CD14-positive monocyte (primary cell): ENCODE data around the gene PDIA5. TPM values are rescaled to one million over a fixed set of nuclear protein-coding genes. Genes with fewer than 3 reads are reported as not detected.
A peak's percentile ranks its signal among the peaks of the same experiment; 100 is the strongest.

ENCODE experiments used
- DNase-seq, 3 donors: peaks; one replicate each; pipeline ENCODE4 v3.0.0-alpha.2; 2011 to 2022
- H2AFZ ChIP-seq: 2 replicates; pipeline ENCODE4 v1.6.0; 2012; ENCODE audit warnings: mild to moderate bottlenecking, low read depth, low read length, inconsistent platforms; ENCODE audit not compliant: insufficient read depth, poor library complexity, severe bottlenecking
- H3K27ac ChIP-seq, 2 donors: 1 replicate in 1 of 2; 2 replicates in 1 of 2; pipeline ENCODE4 v1.5.1; 2012 to 2013; ENCODE audit warnings: low read length in 2 of 2, control low read depth in 1 of 2, inconsistent platforms in 1 of 2, low read depth in 1 of 2, mild to moderate bottlenecking in 1 of 2
- H3K27me3 ChIP-seq, 2 donors: one replicate each; pipeline versions ENCODE4 v1.6.0 to v1.6.1; 2011 to 2013; ENCODE audit warnings: low read length in 2 of 2; ENCODE audit not compliant: control insufficient read depth in 2 of 2, insufficient read depth in 2 of 2
- H3K36me3 ChIP-seq, 2 donors: replicated peaks in 1 of 2; 1 replicate in 1 of 2; 2 replicates in 1 of 2; pipeline versions ENCODE4 v1.5.1 to v1.6.1; 2012 to 2013; ENCODE audit warnings: low read length in 2 of 2, control low read depth in 1 of 2, inconsistent platforms in 1 of 2, mild to moderate bottlenecking in 1 of 2; ENCODE audit not compliant: insufficient read depth in 2 of 2, control insufficient read depth in 1 of 2
- H3K4me1 ChIP-seq, 2 donors: 1 replicate in 1 of 2; 2 replicates in 1 of 2; pipeline versions ENCODE4 v1.5.1 to v1.6.1; 2012 to 2013; ENCODE audit warnings: low read length in 2 of 2, control low read depth in 1 of 2, inconsistent platforms in 1 of 2, mild to moderate bottlenecking in 1 of 2, moderate library complexity in 1 of 2; ENCODE audit not compliant: insufficient read depth in 2 of 2, control insufficient read depth in 1 of 2
- H3K4me2 ChIP-seq: replicated peaks from 2 replicates; pipeline ENCODE3; 2012; ENCODE audit warnings: low read length, moderate library complexity, mild to moderate bottlenecking; ENCODE audit not compliant: poor library complexity, severe bottlenecking; ENCODE audit errors: extremely low read depth
- H3K4me3 ChIP-seq, 3 experiments: fragments of 200-600 bp in 1 of 3; sonication (generic) in 1 of 3; replicated peaks in 1 of 3; 1 replicate in 2 of 3; 2 replicates in 1 of 3; pipeline ENCODE4 v1.5.1; 2011 to 2013; ENCODE audit warnings: low read length in 3 of 3, mild to moderate bottlenecking in 3 of 3, control low read depth in 2 of 3, low read depth in 2 of 3, inconsistent platforms in 1 of 3, moderate library complexity in 1 of 3
- H3K79me2 ChIP-seq: 2 replicates; pipeline ENCODE4 v1.6.0; 2012; ENCODE audit warnings: mild to moderate bottlenecking, control low read depth, inconsistent platforms, low read length, moderate library complexity; ENCODE audit not compliant: insufficient read depth
- H3K9ac ChIP-seq: 2 replicates; pipeline ENCODE4 v1.6.0; 2017; ENCODE audit warnings: low read length, mild to moderate bottlenecking; ENCODE audit not compliant: insufficient read depth, poor library complexity, severe bottlenecking
- H3K9me3 ChIP-seq, 2 donors: replicated peaks in 1 of 2; 1 replicate in 1 of 2; 2 replicates in 1 of 2; pipeline versions ENCODE4 v1.5.1 to v1.6.1; 2012 to 2013; ENCODE audit warnings: low read length in 2 of 2, control low read depth in 1 of 2; ENCODE audit not compliant: control insufficient read depth in 1 of 2, insufficient read depth in 1 of 2
- H4K20me1 ChIP-seq: 2 replicates; pipeline ENCODE4 v1.6.0; 2012; ENCODE audit warnings: mild to moderate bottlenecking, low read length, control low read depth, moderate library complexity; ENCODE audit not compliant: insufficient read depth
- H3K27ac Mint-ChIP-seq, 7 donors: one replicate each; pipeline ENCODE4 v1.8.0; 2020; ENCODE audit warnings: mild to moderate bottlenecking in 7 of 7, mixed read lengths in 7 of 7, moderate library complexity in 6 of 7, inconsistent platforms in 2 of 7
- H3K27me3 Mint-ChIP-seq, 3 donors: one replicate each; pipeline ENCODE4 v1.8.0; 2021 to 2022; ENCODE audit warnings: low read depth in 3 of 3, mild to moderate bottlenecking in 3 of 3, mixed read lengths in 3 of 3, moderate library complexity in 3 of 3, inconsistent platforms in 1 of 3
- H3K36me3 Mint-ChIP-seq, 2 donors: one replicate each; pipeline ENCODE4 v1.8.0; 2020; ENCODE audit warnings: mixed read lengths in 2 of 2, inconsistent platforms in 1 of 2, mild to moderate bottlenecking in 1 of 2
- H3K4me1 Mint-ChIP-seq: one replicate; pipeline ENCODE4 v1.8.0; 2020; ENCODE audit warnings: mild to moderate bottlenecking, mixed read lengths
- H3K4me3 Mint-ChIP-seq, 2 donors: one replicate each; pipeline ENCODE4 v1.8.0; 2020; ENCODE audit warnings: mild to moderate bottlenecking in 2 of 2, mixed read lengths in 2 of 2, moderate library complexity in 1 of 2
- H3K9me3 Mint-ChIP-seq, 7 donors: one replicate each; pipeline ENCODE4 v1.8.0; 2020 to 2022; ENCODE audit warnings: mixed read lengths in 7 of 7, mild to moderate bottlenecking in 6 of 7, moderate library complexity in 6 of 7, inconsistent platforms in 2 of 7
- WGBS: methylation state at CpG from one replicate; pipeline ENCODE4 v1.1.5; 2013; ENCODE audit warnings: missing lambda C conversion rate; ENCODE audit not compliant: insufficient coverage; 5-methylcytosine and 5-hydroxymethylcytosine counted together
- intact Hi-C, 2 donors: fragments of 100-400 bp; cut with micrococcal nuclease; formaldehyde crosslinking; loops; one replicate each; pipeline versions ENCODE4 v1.15.0 to v1.15.1; 2023
- polyA plus RNA-seq, 3 donors: library from polyadenylated mRNA; depleted of rRNA in 1 of 3; unstranded in 2 of 3; stranded (reverse) in 1 of 3; fragments of 300-500 nt in 2 of 3; fragments of >200 nt in 1 of 3; fragmentation: Illumina TruSeq in 2 of 3; gene quantifications; 1 replicate in 2 of 3; 2 replicates in 1 of 3; pipeline ENCODE4 v1.2.3, GENCODE V29; 2012 to 2021
- TF ChIP-seq, protein P1 (sequence below): fragments of 200-600 bp; IDR thresholded peaks from one replicate; pipeline ENCODE4 v1.8.0; 2022; ENCODE audit warnings: antibody characterized with exemption, mild to moderate bottlenecking

PDIA5 gene
- polyA plus RNA-seq, 3 donors, result 7.1 to 10.0 (median 9.2) TPM

DNA sequence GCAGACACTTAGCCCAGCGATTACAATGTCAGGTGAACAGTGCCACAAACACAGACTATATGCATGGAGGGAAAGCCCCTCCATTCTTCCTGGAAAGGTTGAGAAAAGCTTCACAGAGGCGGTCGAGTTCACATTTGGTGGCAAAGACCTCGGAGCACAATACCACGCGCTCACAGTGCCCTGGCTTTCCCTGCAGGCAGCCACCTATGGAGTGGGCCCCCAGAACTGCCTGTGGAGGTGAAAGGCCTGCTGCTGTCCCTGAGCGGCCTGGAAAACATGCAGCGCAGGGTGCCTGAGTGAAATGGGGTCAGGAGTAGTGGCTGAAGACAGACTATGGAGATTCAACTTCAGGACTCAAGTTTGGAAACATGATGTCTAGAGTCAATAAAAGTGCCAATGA, 26.9 kb downstream of the PDIA5 start:
- Histone ChIP-seq H3K27ac (no peak overlapping the region), H3K79me2 (no peaks in the 10 kb centered on the region), H3K4me3 (no peak overlapping the region), H3K4me1 (peaks cover 0 to 7% of the 10 kb centered on the region in 2 donors), H2AFZ (no peak overlapping the region), H3K9ac (no peak overlapping the region), H3K4me2 (no peak overlapping the region), H4K20me1 (no peaks in the 10 kb centered on the region), H3K27me3 (no peaks in the 10 kb centered on the region), H3K36me3 (peaks cover 53 to 92% of the 10 kb centered on the region in 2 donors), H3K9me3 (no peaks in the 10 kb centered on the region)
- TF ChIP-seq, protein P1, sequence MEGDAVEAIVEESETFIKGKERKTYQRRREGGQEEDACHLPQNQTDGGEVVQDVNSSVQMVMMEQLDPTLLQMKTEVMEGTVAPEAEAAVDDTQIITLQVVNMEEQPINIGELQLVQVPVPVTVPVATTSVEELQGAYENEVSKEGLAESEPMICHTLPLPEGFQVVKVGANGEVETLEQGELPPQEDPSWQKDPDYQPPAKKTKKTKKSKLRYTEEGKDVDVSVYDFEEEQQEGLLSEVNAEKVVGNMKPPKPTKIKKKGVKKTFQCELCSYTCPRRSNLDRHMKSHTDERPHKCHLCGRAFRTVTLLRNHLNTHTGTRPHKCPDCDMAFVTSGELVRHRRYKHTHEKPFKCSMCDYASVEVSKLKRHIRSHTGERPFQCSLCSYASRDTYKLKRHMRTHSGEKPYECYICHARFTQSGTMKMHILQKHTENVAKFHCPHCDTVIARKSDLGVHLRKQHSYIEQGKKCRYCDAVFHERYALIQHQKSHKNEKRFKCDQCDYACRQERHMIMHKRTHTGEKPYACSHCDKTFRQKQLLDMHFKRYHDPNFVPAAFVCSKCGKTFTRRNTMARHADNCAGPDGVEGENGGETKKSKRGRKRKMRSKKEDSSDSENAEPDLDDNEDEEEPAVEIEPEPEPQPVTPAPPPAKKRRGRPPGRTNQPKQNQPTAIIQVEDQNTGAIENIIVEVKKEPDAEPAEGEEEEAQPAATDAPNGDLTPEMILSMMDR, result no peak
- intact Hi-C loops, result no loop called here
- Mint-ChIP-seq H3K36me3 (peaks cover 70 to 75% of the 10 kb centered on the region in 2 donors), H3K27me3 (no peaks in the 10 kb centered on the region), H3K27ac (peak overlapping the region in 1 of 7 donors; percentile 6), H3K4me3 (no peak overlapping the region), H3K4me1 (peaks cover 16% of the 10 kb centered on the region), H3K9me3 (no peaks in the 10 kb centered on the region)
- no peak for DNase-seq
- WGBS, result 100% methylated on average over 6 of the region's 8 CpGs

DNA sequence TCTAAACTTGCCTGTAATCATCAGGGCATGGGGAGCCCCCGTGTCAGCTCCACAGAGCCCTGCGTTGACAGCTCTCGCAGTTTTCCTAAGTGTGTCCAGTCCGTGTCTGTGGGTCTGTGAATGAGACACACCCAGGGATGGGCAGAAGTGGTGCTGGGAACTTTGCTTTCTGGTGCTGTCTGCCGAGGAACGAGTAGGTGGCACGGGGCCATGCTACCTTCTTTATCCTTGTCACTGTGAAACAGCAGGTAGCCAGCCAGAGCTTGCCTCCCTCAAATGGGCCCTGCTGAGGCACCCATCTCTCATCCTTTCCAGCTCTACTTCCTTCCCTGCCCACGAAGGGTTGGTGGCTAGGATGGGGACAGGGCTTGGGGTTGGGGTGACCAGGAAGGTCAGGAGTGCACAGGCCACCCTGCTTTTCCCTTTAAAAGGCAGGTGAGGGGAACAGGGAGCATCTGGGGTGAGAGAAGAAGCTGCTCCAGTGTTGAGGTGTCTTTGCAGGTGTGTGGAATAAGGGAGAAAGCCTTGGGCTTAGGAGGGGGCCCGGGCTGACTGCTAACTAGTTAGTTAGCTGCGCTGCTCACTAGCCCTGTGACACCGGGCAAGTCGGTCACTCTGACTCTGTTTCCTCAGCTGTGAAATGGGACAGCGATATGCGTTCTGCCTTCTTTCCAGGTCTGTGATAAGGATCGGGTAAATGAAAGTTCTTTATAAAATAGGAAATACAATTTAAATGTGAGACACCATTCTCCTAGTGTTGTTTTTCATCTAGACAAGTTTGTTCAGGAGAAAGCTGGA, 27.9 kb downstream of the PDIA5 start:
- no peak overlapping the region for H3K4me2 ChIP-seq
- H3K27me3 ChIP-seq, result no peaks in the 10 kb centered on the region
- no peaks in the 10 kb centered on the region for H3K27me3 Mint-ChIP-seq
- H3K27ac Mint-ChIP-seq, result peak overlapping the region in 1 of 7 donors; percentile 52
- no peak overlapping the region for H3K4me3 ChIP-seq
- no peak overlapping the region for H2AFZ ChIP-seq
- peaks cover 48 to 90% of the 10 kb centered on the region in 2 donors for H3K36me3 ChIP-seq
- no peak overlapping the region for H3K4me3 Mint-ChIP-seq
- H3K79me2 ChIP-seq, result no peaks in the 10 kb centered on the region
- peaks cover 70 to 75% of the 10 kb centered on the region in 2 donors for H3K36me3 Mint-ChIP-seq
- H3K9me3 Mint-ChIP-seq, result no peaks in the 10 kb centered on the region
- peaks cover 16% of the 10 kb centered on the region for H3K4me1 Mint-ChIP-seq
- WGBS, result 92% methylated on average over 8 of the region's 15 CpGs
- no peaks in the 10 kb centered on the region for H4K20me1 ChIP-seq
- no peak overlapping the region for H3K27ac ChIP-seq
- H3K4me1 ChIP-seq, result peaks cover 0 to 7% of the 10 kb centered on the region in 2 donors
- DNase-seq, result no peak
- no peak overlapping the region for H3K9ac ChIP-seq
- TF ChIP-seq, protein P1, result no peak
- no peaks in the 10 kb centered on the region for H3K9me3 ChIP-seq
- intact Hi-C loops, result no loop called here
